ENCODE results near the gene AHRR.

Gene AHRR

DNA sequence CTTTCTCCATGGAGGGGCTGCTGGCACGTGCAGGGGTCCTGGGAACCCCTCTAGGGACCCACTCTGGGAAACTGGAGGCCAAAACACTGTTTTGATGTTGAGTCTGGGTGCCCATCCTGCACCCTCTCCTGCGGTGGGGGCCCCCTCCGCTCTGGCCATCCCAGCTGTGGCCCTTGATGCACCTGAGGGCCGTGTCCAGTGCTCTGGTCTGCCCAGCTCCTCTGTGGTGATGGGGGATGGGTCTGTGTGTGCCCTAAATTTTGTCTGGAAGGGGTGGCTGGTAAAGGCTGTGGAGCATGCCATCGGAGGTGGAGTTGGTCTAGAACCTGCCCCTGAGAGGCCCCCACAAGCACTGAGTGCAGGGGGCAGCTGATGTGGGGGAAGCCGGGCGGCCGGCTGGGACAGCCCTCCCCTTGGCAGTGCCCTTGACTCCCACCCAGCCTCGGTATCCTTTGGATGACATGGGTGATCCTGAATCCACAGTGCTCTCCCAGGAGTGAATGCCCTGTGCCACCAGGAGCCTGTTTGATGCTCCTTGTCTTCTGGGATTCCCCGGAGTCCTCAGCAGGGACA, 26.3 kb downstream of the AHRR start:
- DNase-seq (ENCODE audit: low spot score) = no peak

DNA sequence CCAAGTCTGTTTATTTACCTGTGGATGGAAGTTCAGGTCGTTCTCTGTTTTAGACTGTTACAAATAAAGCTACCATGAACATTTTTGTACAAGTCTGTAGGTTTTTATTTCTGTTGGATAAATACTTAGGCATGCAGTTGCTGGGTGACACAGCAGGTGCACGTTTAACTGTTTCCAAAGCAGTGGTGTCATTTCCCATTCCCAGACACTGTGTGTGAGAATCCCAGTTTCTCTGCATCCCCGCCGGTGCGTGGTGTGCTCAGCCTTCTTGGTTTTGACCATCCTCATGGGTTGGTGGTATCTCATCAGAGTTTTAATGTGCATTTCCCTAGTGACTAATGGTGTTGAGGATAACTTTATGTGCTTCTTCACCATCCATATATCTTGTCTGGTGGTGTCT, 27.2 kb downstream of the AHRR start:
- DNase-seq (ENCODE audit: low spot score) = no peak

GRCh38 chr5:350355-350754, 28.8 kb downstream of the AHRR start:
- no peak for DNase-seq (ENCODE audit: low spot score)

DNA sequence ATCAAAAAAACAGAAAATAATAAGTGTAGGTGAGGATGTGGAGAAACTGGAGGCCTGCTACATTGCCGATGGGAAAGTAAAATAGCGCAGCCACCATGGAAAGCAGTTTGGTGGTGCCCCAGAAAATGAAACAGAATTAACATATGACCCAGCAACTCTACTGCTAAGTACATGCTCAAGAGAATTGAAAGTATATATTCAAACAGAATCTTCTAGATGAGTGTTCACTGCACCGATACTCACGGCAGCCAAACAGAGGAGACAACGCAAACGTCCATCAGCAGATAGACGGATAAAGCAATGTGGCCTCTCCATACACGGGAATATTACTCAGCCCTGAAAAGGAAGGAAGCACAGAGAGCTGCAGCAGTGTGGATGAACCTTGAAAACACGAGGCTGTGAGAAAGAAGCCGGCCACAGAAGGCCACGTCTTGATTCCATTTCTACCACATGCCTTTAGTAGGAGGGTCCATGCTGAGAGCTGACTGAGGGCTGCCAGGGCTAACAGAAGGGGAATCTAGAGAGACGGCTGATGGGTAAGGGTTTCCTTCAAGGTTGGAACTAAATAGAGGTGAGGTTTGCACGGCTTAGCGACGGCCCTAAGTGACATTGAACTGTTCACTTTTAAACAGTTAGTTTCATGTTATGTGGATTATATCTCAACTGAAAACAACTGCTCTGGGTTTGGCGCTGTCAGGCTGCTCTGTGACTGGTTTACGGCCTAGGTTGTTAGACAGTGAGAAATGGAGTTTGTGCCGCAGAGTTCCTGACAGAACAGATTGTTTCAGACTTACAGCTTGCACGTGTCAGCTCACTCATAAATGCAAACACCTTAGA, 29.8 kb downstream of the AHRR start:
- no peak for DNase-seq (ENCODE audit: low spot score)

DNA sequence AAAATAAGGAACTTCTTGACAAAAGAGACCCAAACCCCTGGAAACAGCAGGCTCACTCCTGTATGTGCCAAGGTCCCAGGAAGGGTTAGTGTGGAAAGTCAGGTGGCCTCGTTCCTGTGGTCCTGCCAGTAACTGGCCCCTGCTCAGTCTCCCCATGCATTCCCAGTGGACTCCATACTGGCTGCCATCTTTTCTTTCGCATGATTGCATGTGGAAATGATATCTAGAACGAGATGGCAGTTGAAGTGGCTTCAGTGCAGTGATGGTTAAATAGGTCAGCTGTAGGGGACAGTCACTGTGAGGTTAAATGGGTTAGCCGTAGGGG, 30.4 kb downstream of the AHRR start:
- no peak for DNase-seq (ENCODE audit: low spot score)

GRCh38 chr5:352639-353611, 31.4 kb downstream of the AHRR start:
- no peak for DNase-seq (ENCODE audit: low spot score)

GRCh38 chr5:353612-354580, 32.4 kb downstream of the AHRR start:
- DNase-seq (ENCODE audit: low spot score) = no peak

- DNase-seq (ENCODE audit: low spot score) = no peak
Observed at GRCh38 chr5:354581-355378, 33.3 kb downstream of the AHRR start.

- no peak for DNase-seq (ENCODE audit: low spot score)
Observed at GRCh38 chr5:355379-355935, 33.9 kb downstream of the AHRR start.

GRCh38 chr5:355958-356357, 34.4 kb downstream of the AHRR start:
- no peak for DNase-seq (ENCODE audit: low spot score)

DNA sequence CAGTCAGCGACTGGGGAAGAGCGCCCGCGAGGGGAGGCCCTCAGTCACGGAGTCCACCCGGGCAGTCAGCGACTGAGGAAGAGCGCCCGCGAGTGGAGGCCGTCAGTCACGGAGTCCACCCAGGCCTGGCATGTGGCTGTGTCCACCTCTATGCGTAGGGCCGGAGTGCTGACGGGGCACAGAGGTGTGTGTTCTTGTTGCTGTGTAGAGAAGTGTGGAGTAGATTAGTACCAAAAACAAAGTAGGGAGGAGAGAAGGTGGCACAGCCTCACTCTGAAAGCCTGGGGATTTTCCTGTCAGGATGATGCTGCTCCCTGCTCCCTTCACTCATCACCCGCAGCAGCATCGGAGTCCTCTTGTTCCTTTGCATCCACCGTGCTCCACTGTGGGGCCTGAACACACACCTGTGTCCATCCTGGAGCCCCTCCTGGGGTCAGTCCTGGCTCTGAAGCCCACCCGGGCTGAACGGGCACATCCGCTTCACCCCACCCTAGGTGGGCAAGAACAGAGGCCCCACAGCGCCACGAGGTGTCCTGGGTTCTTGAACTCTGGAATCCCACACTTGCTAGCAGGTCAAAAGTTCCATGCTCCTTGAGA, 37.9 kb downstream of the AHRR start:
- no peak for DNase-seq (ENCODE audit: low spot score)

DNA sequence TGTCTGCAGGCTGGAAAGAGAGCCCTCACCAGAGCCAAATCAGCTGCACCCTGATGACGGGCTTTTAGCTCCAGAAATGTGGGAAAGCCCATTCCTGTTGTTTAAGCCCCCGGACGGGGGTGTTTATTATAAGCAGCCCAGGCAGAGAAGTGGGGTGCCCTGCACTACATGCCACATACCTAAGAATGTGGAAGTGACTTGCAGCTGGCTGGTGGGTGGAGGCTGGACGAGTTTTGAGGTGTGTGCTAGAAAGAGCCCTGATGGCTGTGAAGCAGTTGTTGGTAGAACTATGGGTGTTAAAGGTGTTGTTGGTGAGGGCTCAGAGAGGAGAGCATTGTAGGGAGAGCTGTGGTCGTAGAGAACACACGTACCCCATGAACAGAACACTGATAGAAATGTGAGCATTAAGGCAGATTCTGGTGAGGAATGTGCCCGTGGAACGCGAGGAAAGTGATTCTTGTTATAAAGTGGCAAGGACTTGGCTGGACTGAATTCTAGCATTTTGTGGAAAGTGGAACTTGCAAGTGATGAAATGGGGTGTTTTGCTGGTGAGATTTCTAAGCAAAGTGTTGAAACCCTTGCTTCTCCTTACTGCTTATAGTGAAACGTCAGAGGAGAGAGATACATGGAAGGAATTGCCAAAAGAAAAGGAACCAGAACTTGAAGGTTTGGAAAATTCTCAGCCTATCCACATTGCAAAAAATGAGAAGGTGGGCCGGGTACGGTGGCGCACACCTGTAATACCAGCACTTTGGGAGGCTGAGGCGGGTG, 38.9 kb downstream of the AHRR start:
- no peak for DNase-seq (ENCODE audit: low spot score)

GRCh38 chr5:362189-362588, 40.7 kb downstream of the AHRR start:
- no peak for DNase-seq (ENCODE audit: low spot score)

DNA sequence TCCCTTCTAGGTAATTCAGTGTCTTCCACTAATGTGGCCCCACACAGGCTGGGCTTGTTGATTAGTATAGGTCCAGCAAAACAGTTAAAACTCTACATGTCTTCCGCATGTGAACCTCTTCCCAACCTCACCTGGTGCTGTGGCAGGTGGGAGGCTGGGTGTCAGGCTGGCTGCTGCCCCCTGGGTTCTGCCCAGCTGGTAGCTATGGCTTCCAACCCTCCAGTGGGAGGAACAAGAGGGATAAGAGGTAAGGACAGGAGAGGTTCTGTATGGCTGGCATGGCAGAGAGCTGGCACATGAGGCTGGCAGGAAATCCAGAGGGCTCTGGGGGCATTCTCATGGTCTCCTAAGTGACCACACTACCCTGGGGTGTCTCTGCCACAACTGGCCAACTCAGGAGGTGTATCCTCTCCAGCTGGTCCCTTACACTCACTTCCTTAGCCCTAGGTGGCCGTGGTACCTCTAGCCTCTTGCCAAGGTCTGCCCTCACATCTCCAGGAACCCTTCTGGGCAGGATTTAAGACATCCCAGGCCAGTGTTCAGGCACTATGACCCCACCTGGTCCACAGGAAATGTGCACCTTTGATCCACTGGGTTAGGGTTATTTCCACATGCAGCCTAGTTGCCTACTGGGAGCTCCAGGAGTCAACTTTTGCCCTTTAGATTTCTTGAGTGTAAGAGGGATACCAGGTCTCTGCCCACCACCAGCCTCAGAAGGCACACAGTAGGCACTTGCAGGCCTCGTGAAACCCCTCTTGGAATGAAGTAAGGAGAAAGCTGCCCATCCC, 41.7 kb downstream of the AHRR start:
- no peak for DNase-seq (ENCODE audit: low spot score)

- DNase-seq (ENCODE audit: low spot score) = no peak
Observed at GRCh38 chr5:364497-364896, 43.0 kb downstream of the AHRR start.

DNA sequence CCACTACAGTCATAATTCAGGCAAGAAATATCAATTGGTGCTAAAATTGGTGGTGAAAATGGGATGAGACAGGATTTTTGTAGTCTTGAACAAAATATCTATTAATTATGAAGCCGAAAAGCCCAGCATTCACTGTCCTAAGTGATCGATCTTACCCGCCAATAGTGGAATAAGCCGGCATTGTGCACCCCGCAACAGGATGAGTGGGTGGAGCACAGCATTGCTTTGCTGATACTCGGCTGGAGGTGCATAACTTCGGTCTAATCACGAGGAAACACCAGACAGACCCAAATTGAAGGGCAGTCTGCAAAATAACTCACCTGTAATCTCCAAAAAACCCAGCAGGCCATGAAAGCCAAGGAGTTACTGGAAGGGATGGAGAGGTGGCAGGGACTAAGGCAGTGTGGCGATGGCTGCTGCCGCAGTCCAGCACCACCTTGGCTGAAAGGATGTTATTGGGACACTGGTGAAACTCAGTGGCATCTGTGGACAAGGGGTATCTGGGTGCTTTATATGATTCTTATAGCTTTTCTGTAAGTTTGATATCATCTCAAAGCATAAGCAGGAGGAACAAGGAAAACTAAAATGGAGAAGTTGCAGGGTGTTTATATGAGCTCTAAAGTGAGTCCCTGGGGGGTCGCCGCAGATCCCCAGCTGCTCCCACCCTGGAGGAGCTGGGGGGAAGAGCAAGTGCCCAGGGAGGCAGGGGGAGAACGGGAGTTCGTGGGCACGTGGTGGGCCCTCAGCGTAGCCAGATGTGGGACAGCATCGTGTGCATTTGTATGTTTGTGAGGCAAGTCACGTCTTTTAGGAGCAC, 45.2 kb downstream of the AHRR start:
- no peak for DNase-seq (ENCODE audit: low spot score)

DNA sequence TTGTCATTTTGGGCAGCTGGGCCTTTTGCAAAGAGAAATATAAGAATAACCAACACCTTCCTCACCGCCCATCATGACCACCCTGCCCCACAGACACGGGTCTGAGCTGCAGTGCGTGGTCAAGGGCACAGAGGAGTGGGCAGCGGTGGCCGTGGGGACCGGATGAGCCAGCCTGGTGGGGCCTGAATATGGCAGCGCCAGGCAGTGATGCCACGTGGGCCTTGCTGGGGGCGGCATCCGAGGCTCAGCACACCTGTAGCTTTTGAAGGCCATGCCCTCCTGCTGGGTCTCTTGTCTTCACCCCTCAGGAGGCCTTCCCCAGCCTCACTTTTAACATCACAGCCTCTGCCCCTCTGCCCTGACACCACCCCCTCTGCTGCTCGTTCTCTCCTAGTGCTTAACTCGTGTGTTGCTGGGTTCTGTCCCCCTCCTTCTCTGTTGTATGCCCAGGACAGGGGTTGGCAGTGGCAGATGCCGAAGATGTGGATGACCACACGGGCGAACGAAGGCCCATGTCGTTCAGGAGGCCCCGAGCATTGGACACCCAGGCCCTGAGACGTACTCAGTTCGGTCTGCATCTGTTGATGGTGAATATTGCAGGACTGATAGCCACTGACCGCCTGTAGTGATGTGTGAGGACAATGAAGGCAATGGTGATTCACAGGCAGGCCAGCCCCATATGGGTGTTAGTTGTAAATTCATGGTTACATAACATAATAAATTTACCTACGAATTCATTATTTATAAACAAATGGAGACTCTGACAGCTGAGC, 46.0 kb downstream of the AHRR start:
- DNase-seq (ENCODE audit: low spot score) = no peak

Data from SW480 (cell line).